Measurements from ENCODE around the gene CHMP4A. TPM values are rescaled to one million over a fixed set of nuclear protein-coding genes. Genes with fewer than 3 reads are reported as not detected.

Gene CHMP4A
- total and polyA plus RNA-seq, 3 donors from 2014 or later = 52.9 to 111 (median 56.3) TPM

- H3K27ac ChIP-seq = no peak overlapping the region
- TF ChIP-seq, protein P1, sequence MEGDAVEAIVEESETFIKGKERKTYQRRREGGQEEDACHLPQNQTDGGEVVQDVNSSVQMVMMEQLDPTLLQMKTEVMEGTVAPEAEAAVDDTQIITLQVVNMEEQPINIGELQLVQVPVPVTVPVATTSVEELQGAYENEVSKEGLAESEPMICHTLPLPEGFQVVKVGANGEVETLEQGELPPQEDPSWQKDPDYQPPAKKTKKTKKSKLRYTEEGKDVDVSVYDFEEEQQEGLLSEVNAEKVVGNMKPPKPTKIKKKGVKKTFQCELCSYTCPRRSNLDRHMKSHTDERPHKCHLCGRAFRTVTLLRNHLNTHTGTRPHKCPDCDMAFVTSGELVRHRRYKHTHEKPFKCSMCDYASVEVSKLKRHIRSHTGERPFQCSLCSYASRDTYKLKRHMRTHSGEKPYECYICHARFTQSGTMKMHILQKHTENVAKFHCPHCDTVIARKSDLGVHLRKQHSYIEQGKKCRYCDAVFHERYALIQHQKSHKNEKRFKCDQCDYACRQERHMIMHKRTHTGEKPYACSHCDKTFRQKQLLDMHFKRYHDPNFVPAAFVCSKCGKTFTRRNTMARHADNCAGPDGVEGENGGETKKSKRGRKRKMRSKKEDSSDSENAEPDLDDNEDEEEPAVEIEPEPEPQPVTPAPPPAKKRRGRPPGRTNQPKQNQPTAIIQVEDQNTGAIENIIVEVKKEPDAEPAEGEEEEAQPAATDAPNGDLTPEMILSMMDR (IDR thresholded peaks at IDR 0.05) = no peak
- TF ChIP-seq POLR2A (IDR thresholded peaks at IDR 0.05) = no peak
These were observed 34.7 kb downstream of the CHMP4A start for GRCh38 chr14:24178399-24179178.

GRCh38 chr14:24177891-24178290 lies 35.4 kb downstream of the CHMP4A start:
- Histone ChIP-seq H3K4me1 (no peaks in the 10 kb centered on the region), H3K9me3 (no peaks in the 10 kb centered on the region), H3K27ac (no peak overlapping the region), H3K27me3 (no peaks in the 10 kb centered on the region), H3K4me3 (no peak overlapping the region), H3K36me3 (ENCODE audit: low read depth, missing control alignments) (no peaks in the 10 kb centered on the region)
- 93 to 94% methylated on average over 6 to 14 of the region's 14 CpGs for WGBS, 2 donors
- intact Hi-C loops (cut with DNase I; ENCODE audit: low total_unique reads) = no loop called here
- no peak for DNase-seq
- TF ChIP-seq, protein P1 (IDR thresholded peaks at IDR 0.05) = no peak
- TF ChIP-seq POLR2A (IDR thresholded peaks at IDR 0.05) = no peak

More at GRCh38 chr14:24178399-24179178, 34.7 kb downstream of the CHMP4A start:
- H3K4me3 ChIP-seq = no peak overlapping the region
- 88 to 92% methylated on average over 9 to 12 of the region's 12 CpGs for WGBS, 2 donors
- H3K27me3 ChIP-seq = no peaks in the 10 kb centered on the region
- no peaks in the 10 kb centered on the region for H3K36me3 ChIP-seq (ENCODE audit: low read depth, missing control alignments)
- no peaks in the 10 kb centered on the region for H3K4me1 ChIP-seq
- H3K9me3 ChIP-seq = no peaks in the 10 kb centered on the region
- no peak for DNase-seq
- intact Hi-C loops (cut with DNase I; ENCODE audit: low total_unique reads) = no loop called here

DNA sequence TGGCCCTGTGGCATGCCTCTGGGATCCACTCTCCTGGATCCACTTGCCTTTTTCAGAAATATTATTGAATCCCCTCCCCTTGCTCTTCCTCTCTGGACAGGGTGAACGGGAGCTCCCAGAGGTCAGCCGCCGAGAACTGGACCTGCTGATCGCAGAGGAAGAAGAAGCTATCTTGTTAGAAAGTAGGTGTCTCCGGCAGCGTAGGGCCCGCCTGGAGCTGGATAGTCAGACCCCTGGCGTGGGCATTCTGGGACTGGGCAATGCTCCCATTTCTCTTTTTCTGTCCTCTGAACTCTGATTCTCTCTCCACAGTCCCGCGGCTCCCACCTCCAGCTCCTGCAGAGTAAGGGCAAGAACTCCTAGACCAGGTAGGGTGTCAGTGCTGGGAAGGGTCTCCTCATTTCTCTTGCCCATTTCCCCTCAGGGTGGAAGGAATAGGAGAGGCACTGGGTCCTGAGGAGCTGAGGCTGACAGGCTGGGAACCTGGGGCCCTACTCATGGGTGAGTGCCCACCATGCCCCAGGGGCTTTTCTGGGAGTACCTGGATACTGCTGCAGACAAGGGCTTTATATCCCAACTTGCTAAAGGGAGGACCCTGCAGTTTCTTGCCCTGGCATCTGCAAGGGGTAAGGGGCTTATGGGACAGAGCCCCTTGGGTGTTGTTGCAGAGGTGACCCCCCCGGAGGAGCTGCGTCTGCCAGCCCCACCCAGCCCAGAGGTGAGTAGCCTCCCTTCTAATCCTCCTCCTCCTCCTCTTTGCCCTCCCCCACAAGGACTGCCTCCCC lies 36.1 kb downstream of the CHMP4A start:
- 87% methylated on average over 8 to 12 of the region's 12 CpGs for WGBS, 2 donors
- Histone ChIP-seq H3K27me3 (no peaks in the 10 kb centered on the region), H3K4me1 (no peaks in the 10 kb centered on the region), H3K27ac (no peak overlapping the region), H3K36me3 (ENCODE audit: low read depth, missing control alignments) (no peaks in the 10 kb centered on the region), H3K9me3 (no peaks in the 10 kb centered on the region), H3K4me3 (no peak overlapping the region)
- no peak for TF ChIP-seq POLR2A (IDR thresholded peaks at IDR 0.05)
- TF ChIP-seq, protein P1 (IDR thresholded peaks at IDR 0.05) = no peak
- no peak for DNase-seq
- intact Hi-C loops (cut with DNase I; ENCODE audit: low total_unique reads) = no loop called here

- H3K27me3 ChIP-seq = no peaks in the 10 kb centered on the region
- no peaks in the 10 kb centered on the region for H3K9me3 ChIP-seq
- H3K4me1 ChIP-seq = no peaks in the 10 kb centered on the region
- H3K27ac ChIP-seq = no peak overlapping the region
- TF ChIP-seq POLR2A (IDR thresholded peaks at IDR 0.05) = no peak
- TF ChIP-seq, protein P1 (IDR thresholded peaks at IDR 0.05) = no peak
- intact Hi-C loops (cut with DNase I; ENCODE audit: low total_unique reads) = no loop called here
- no peaks in the 10 kb centered on the region for H3K36me3 ChIP-seq (ENCODE audit: low read depth, missing control alignments)
- DNase-seq = no peak
- no peak overlapping the region for H3K4me3 ChIP-seq
- 95 to 100% methylated on average over 5 of the region's 5 CpGs for WGBS, 2 donors
These were observed 36.7 kb downstream of the CHMP4A start for GRCh38 chr14:24176599-24176998.

Measured in testis (tissue), 3 donors.